Measurements from ENCODE around the gene EDEM1.
"Not testable (repeated sequence)": the region's sequence is repeated elsewhere in the genome, so short reads cannot be mapped to it uniquely, and the experiment has no call there.

Gene EDEM1

DNA sequence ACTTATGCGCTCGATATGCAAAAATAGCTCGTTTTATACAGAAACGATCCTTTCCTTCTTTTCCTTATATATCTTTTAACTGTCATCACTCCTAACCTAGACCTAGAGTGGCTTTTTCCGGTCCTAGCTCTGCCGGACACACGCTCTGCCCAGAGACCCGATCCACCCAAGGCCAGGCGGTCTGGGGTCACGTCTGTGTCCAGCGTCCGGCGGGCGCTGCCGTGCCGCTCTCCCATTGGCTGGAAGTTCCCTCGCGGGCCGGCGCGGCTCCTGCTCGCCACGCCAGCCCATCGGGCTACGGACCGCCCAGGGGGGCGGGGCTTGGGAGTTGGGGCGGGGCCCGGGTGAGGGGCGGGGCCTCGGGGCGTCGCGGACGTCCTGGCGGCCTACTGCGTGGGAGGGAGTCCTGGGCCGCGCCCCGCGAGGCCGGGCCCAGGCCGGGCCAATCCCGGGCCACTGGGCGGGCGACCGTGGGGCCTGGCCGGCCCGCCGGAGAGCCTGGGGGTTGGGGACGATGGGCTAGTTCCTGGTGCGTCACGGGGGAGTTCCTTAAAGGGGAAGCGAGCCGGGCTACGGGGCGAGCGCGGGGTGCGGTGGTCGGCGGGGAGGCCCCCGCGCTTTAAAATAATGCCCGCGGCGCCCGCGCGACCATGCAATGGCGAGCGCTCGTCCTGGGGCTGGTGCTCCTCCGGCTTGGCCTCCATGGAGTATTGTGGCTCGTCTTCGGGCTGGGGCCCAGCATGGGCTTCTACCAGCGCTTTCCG lies at the start of gene EDEM1:
Gene EDEM1 (plus strand): TSS at position 552 of the 764 bp plus-strand sequence. CDS start 99 bp downstream, at position 651.
- DNase-seq, result peak; percentile 97

DNA sequence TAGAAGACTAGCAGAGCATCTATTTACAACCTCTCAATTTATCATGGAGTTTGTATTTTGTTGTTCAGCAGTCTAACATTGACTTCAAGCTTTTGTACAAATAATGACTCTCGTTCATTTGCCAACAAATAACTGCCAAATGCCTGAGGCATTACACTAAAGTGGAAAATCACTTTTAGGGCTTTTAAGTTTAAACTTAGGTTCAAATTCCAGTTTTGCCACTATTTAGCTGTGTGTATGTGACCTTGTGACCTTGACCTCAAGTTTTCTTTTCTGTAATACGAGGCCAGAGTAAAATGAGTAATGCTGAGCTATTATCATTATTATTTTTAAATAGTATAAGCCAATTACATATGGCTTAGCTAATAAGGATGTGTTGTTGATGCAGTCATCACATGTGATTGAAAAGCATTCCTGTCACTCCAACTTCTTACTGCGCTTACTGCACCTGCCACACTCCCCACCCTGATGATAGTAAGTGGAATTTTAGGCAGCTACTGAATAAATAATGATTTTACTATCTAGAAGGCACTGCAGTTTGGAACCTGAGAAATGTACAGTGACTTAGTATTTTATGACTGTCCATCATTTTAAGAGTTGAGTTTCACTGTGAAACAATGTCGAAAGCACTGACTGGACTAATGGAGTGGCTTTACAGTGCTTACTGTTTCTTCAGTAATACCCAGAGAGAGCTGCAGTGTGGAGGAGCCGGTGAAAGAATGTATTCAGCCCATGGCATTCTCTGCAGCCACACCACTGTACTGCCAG lies 49.1 kb upstream of the EDEM1 start:
- DNase-seq, result peak; percentile 23

DNA sequence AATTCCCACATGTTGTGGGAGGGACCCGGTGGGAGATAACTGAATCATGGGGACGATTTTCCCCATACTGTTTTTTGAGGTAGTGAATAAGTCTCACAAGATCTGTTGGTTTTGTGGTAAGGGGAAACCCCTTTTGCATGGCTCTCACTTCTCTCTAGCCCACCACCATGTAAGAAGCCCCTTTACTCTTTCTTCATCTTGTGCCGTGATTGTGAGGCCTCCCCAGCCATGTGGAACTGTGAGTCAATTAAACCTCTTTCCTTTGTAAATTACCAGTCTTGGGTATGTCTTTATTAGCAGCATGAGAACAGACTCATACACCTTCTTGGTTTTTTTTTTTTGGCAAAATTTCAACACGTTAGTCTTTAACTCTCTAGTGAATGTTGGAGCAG lies 47.3 kb upstream of the EDEM1 start:
- DNase-seq, result no peak

DNA sequence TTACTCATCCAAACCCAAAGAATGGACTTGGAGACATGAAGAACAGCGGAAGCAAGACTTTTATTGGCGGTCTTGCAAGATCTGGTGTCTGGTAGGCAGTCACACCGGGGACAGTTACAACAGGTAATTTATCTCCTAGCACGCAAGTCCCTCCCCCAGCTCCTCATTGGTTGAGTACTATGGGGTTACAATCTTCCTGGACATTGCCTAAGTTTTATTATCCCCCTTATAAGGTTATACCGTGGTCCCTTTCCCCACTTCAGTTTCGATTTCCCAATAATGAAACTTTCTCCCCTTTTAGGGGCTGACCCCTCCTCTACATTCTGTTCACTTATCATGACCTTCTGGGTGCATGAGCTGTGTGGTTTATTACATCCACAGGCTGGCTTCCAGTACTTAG lies 46.7 kb upstream of the EDEM1 start:
- DNase-seq, result no peak

DNA sequence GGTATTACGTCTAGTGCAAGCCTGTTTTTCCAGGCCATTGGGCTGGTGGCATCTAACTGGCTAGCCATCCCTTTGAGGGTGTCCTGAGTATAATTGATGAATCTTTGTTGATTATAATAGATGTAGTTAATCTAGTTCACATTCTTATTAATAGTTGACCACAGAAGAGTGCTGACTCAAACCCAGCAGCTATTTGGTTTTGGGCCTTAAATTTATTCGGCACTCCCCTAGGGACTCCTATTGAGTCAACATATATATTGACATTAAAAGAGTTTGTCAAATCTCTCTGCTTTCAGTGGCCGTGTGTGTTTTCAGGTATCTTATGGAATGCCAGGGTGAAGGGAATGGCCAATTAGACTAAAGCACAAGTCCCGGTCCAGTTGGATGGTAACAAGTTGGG lies 45.7 kb upstream of the EDEM1 start:
- DNase-seq, result no peak

DNA sequence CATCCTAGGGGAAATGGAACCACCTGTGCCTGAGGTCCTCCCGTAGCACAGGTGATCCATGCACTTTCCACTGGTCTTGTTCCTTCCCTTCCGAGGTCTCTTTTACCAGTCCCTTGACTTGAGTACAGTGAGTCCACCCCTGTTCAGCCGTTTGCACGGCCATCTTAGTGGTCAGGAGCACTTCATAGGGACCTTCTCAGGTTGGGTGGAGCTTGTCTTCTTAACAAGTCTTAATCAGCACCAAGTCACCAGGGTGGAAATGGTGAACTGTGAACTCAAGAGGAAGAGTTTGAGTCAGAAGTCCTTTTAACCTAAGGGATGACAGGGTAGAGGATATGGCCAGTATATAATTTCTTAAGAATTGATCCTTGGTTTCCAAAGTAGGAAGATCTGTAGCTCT lies 44.0 kb upstream of the EDEM1 start:
- DNase-seq, result no peak

DNA sequence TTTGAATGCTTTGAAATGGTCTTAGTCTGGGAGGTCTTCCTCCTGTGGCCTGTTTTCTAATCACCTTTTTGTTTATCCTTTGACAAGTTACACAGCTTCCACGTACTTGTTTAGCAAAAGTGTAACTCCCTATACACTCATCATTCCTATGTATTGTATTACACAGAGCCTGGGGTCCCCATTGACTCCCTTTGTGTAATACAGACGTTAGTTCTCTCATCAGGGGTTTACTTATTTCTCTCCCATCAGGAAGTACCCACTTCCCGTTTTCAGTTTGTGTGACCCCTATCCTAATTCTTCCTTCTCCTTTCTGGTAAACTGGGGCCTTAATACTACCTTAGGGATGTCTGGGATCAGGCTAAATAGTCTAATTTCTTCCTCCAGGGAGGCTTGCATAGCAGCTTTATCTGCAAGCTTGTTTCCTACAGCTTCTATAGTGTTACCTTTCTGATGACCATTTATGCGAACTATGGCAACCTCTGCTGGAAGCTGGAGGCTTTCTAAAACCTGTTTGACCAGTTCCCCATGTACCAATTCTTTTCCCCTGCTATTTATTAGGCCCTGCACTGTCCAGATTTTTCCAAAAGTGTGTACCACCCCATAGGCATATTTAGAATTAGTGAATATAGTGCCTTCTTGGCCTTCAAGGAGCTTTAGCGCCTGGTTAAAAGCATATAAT lies 43.1 kb upstream of the EDEM1 start:
- DNase-seq, result no peak

DNA sequence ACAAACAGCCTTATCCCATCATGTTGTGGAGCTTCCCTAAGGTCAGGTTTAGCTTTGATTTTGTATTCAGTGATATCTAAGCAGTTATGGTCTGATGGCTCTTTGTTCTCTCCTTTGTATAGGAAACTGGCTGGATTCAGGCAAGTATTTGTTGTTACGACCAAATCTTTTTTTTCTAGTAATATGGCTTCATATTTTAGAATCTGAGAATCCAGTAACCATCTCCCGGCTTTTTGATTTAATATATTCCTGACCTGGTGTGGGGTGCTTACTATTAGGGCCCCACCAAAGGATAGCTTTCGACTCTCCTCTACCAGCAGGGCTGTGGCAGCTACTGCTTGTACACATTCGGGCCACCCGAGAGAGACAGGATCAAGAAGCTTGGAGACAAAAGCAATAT lies 42.4 kb upstream of the EDEM1 start:
- DNase-seq, result no peak

DNA sequence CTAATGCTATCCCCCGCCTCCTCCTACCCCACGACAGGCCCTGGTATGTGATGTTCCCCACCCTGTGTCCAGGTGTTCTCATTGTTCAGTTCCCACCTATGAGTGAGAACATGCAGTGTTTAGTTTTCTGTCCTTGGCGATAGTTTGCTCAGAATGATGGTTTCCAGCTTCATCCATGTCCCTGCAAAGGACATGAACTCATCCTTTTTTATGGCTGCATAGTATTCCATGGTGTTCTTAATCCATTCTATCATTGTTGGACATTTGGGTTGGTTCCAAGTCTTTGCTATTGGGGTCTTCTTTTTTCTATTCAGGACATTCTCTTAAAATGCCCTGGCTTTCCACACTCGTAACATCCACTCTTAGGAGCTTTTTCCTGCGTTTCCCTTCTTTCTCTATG lies 40.4 kb upstream of the EDEM1 start:
- DNase-seq, result not testable (repeated sequence)

DNA sequence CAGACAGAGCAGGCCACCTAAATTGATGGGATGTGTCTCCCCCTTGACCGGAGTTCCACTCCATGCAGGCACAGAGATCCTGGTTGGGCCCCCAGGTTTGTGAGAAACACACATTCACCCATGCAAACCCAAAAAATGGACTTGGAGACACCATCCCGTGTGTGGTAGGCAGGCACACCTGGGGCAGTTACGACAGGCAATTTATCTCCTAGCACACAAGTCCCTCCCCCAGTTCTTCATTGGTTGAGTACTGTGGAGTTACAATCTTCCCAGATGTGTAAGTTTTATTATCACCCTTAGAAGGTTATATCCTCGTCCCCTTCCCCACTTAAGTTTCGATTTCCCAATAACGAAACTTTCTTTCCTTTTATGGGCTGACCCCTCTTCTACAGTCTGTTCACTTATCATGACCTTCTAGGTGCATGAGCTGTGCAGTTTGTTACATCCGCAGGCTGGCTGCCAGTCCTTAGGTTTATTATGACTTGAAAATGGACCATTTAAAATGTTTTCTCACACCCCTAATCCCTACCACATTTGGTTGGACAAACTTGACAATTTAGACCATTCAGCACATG lies 38.1 kb upstream of the EDEM1 start:
- no peak for DNase-seq

DNA sequence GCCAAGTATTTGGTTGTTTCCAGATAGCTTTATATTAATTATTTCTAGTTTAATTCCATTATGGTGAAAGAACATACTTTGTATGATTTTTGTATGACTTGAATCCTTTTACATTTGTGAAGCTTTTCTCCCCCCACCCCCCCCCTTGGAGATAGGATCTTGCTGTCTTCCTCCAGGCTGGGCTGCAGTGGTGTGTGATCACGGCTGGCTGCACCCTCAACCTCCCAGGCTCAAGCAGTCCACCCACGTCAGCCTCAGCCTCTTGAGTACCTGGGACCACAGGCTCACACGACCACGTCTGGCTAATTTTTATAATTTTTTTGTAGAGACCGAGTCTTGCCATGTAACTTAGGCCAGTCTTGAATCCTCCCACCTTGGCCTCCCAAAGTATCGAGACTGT lies 35.9 kb upstream of the EDEM1 start:
- DNase-seq, result no peak

DNA sequence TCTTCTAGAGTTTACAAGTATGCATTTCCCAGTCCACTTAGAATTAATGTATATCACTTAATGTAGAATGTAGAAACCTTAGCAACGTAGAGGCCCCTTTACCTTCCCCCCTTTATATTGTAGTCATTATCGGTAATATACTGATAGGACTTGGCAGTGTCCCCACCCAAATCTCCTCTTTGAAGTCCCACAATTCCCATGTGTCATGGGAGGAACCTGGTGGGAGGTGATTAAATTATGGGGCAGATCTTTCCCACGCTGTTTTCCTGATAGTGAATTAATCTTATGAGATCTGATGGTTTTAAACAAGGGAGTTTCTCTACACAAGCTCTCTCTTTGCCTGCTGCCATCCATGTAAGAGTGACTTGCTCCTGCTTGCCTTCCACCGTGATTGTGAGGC lies 34.4 kb upstream of the EDEM1 start:
- DNase-seq, result no peak

DNA sequence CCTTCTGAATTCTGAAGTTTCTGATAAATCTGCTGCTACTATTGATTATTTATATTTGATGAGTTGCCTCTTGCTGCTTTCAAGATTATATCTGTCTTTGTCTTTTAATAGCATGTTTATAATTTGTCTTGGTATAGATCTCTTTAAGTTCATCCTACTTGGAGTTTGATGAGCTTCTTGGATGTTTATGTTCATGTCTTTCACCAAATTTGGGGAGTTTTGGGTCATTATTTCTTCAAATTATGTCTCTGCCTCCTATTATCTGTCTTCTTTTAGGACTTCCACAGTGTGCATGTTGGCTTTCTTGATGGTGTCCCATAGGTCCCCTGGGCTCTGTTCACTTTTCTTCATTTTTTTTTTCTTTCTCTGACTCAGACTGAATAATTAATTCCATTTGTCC lies 32.3 kb upstream of the EDEM1 start:
- DNase-seq, result peak; percentile 26

DNA sequence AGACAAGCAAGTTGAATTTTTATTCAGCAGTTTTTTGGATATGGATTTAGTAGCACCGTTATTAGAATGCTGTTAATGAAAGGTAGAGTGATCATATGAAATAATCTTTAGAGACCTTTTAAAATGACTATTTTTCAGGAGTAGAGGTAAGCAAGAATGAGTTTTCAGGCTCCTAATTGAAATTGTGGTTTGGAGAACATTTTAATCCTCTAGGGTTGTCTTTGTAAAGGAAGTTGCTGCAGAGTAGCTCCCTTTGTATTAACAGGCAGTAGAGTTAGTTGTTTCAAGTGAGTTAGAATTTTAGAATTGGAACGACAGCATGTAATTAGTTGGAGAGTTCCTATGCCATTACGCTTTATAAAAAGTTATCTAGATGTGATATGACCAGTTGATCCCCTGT lies 27.2 kb upstream of the EDEM1 start:
- no peak for DNase-seq

DNA sequence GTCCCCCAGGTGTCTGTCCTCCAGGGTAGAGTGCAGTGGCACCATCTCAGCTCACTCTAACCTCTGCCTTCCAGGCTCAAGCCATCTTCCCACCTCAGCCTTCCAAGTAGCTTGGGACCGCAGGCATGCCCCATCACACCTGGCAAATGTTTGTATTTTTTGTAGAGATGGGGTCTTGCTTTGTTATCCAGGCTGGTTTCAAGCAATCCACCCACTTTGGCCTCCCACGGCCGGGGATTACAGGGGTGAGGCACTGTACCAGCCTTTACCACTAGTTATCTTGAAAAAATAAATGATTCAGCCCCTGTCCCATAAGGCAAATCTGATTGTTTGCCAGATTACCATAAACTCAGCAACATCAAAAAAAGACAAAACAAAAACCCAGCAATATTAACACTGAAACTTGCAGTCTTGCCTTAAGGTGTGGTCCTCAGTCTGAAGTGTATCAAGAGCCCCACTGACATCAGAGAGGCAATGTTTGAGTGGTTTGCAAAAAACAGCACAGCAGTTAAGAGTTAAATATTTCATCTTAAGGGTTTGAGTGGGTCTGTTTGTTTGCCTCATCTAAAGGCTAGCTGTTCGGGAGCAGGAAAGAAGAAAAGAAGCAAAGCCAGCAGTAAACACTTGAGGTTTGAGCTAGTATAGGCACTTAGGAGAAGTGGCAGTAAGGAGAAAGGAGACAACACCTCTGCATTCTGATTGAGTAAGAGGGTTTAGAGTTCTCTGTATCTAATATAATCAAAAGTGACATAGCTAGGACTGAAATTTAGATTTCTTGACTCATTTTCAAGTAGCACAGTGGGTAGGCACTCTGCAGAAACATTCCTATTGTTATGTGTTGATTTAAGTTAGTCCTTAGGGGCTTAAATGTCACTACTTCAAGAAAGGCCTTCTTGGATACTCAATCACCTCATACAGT lies 26.3 kb upstream of the EDEM1 start:
- DNase-seq, result no peak

DNA sequence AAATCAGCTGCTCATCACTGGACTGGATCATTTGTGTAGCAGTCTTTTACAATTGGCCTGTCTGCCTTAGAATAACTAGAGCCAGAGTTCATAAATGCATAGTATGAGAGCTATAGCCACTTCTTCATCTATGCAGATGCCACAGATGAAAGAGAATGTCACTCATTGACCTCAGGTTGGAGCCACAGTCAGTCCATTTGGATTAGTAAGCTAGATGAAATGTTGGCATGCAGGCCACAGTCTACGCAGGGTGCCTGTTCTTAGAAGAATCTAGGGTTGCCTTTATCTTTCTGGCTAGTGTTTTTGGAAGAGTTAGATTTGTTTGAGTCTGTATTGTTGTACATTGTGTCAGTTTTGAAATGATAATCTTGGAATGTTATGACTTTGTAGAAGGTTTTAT lies 25.4 kb upstream of the EDEM1 start:
- DNase-seq, result peak; percentile 74

DNA sequence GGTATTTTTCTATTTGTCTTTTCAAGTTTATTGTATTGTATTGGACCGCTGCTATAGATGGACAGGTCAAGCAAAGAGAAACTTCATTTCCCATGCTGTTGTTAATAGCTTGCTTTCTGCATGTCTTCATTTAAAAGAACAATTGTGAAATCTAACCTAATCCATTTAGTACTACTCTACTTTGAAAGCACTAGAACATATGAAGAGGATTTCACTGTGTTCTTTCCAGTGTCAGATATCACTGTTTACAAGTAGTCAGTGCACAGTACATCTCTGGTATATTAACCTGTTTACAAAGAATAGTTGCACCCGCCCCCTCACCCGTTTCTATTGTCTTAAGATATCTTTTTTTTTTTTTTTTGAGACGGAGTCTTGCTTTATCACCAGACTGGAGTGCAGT lies 21.8 kb upstream of the EDEM1 start:
- no peak for DNase-seq

DNA sequence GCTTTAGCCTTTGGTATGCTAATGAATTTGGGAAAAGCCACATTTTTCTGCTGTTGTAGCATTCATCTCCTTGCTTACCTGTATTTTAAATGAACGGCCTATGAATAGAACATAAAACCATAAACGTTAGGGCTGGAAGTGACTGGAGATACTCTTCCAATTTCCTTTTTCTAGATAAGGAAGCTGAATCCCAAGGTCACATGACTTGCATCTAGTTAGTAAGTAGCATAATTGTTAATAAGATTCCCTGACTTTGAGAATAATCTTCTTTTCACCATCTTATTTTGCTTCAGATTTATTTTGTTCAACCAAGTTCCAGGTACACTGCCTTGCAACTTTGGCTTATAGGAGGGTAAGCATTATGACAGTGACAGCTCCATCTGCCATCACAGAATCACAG lies 20.7 kb upstream of the EDEM1 start:
- DNase-seq, result no peak

DNA sequence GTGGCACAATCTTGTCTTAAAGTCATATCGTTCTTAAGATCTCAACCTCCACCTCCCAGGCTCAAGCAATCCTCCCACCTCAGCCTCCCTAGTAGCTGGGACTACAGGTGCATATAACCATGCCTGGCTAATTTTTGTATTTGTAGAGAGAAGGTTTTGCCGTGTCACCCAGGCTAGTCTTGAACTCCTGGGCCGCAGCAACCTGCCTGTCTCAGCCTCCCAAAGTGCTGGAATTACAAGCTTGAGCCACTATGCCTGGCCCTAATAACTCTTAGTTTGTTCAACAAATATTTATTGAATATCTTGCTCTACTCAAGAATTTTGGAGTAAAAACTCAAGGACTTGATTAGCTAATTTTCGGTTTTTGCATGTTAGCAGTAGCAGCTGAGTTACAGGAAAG lies 19.4 kb upstream of the EDEM1 start:
- no peak for DNase-seq

DNA sequence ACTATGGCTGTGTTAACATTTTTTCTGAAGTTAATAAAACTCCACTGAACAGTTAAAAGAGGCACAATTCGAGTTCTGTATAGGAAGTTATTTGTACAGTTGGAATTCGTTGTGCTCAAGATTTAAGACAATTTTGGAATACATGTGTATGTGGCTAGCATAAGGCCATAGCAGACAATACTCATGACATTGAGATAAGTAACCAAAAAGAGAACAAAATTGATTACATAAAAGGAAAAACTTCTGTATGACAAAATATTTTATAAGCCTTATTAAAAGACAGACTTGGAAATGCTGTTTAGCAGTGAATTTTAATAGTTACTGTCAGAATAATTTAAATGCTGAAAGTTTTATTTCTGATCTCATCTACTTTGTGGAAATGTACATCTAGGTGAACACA lies 17.7 kb upstream of the EDEM1 start:
- no peak for DNase-seq

DNA sequence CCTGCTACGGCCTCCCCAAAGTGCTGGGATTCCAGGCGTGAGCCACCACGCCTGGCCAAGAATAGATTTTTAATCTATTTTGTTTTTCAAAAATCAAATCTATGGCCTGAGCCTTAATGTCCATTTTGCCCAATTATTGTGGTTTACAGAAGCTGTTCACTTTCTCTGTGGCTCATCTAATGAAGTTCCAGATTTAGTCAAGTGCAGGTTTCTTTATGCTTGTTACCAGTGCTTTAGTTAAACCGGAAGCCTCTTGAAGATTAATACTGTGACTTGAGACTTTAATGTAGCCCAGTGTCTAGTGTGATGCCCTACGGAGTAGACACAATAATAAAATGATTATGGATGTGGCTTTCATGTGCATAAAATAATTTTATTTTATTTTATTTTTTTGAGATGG lies 16.5 kb upstream of the EDEM1 start:
- DNase-seq, result no peak

DNA sequence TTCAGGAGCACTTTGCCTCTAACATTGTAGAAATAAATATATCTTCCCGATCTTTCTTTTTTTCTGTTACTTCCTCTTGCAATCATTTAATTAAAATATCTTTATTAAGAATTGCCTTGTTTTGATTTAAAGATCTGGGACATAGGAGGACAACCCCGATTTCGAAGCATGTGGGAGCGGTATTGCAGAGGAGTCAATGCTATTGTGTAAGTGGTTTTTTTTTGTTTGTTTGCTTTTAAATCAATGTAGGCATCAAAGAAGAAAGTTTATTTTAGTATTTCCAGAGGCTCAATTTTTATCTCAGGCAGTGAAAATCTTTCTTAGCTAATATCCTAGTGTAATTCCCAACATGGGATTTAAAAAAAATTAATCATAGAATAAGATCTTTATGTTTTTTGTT lies 15.5 kb upstream of the EDEM1 start:
- no peak for DNase-seq

DNA sequence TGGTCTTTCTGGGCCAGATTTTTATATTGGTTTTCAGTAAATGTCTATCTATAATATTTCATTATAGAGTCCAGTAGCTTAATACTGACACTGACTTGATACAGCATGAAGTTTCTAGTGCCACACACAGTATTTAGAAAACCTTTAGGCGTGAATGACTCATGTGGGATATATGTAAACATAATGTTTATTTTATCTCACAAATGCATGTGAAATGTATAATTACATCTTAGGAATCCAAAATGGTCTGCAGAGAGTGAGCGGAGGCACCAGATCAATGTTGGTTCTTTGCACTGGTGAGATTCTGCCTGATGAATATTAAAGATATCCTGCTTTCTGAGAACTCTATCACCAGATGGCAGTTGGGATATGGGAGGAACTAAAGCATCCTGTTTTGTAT lies 8.5 kb upstream of the EDEM1 start:
- not testable (repeated sequence) for DNase-seq

Measured in fibroblast of skin of right biceps (primary cell).